Midbrain (tissue), 1 donor: ENCODE data around the gene CCDC201.

ENCODE experiments used
- DNase-seq: peaks from one replicate; lab custom pipeline; 2025; lab: John Stamatoyannopoulos, UW

The CCDC201 gene

GRCh38 chr7:45873035-45873354, at the start of gene CCDC201:
Gene CCDC201, minus strand, starts transcription at chr7:45873082. Its CDS starts 75 bp downstream, at chr7:45873007.
- DNase-seq, result no peak

- DNase-seq, result peak; percentile 51
Measured at GRCh38 chr7:45921699-45922519, 49.0 kb upstream of the CCDC201 start.

GRCh38 chr7:45921381-45921698, 48.5 kb upstream of the CCDC201 start:
- DNase-seq, result no peak

- no peak for DNase-seq
Measured at GRCh38 chr7:45920502-45921380, 47.9 kb upstream of the CCDC201 start, which contains the start of gene IGFBP3. Gene IGFBP3, minus strand, starts transcription at chr7:45921272. Its CDS starts 132 bp downstream, at chr7:45921140.

- DNase-seq, result no peak
Measured at GRCh38 chr7:45919993-45920459, 47.1 kb upstream of the CCDC201 start.

GRCh38 chr7:45919231-45919784, 46.4 kb upstream of the CCDC201 start:
- DNase-seq, result no peak

- no peak for DNase-seq
Measured at GRCh38 chr7:45918556-45918955, 45.7 kb upstream of the CCDC201 start.

GRCh38 chr7:45917658-45918057, 44.8 kb upstream of the CCDC201 start:
- peak; percentile 76 for DNase-seq

GRCh38 chr7:45917064-45917463, 44.2 kb upstream of the CCDC201 start:
- no peak for DNase-seq

- DNase-seq, result no peak
Measured at GRCh38 chr7:45915606-45916005, 42.7 kb upstream of the CCDC201 start.

- no peak for DNase-seq
Measured at GRCh38 chr7:45914911-45915310, 42.0 kb upstream of the CCDC201 start.

- DNase-seq, result no peak
Measured at GRCh38 chr7:45912972-45913371, 40.1 kb upstream of the CCDC201 start.

- no peak for DNase-seq
Measured at GRCh38 chr7:45911311-45911710, 38.4 kb upstream of the CCDC201 start.

- no peak for DNase-seq
Measured at GRCh38 chr7:45910855-45911254, 38.0 kb upstream of the CCDC201 start.

GRCh38 chr7:45909561-45909960, 36.7 kb upstream of the CCDC201 start:
- DNase-seq, result no peak

GRCh38 chr7:45902820-45903219, 29.9 kb upstream of the CCDC201 start:
- DNase-seq, result no peak

- no peak for DNase-seq
Measured at GRCh38 chr7:45901566-45901965, 28.7 kb upstream of the CCDC201 start.

- DNase-seq, result no peak
Measured at GRCh38 chr7:45898222-45898621, 25.3 kb upstream of the CCDC201 start.

- no peak for DNase-seq
Measured at GRCh38 chr7:45897042-45897690, 24.3 kb upstream of the CCDC201 start.

- DNase-seq, result no peak
Measured at GRCh38 chr7:45894665-45895062, 21.8 kb upstream of the CCDC201 start.

- DNase-seq, result no peak
Measured at GRCh38 chr7:45893996-45894664, 21.2 kb upstream of the CCDC201 start.
